Pancreas (tissue), 10 donors: ENCODE measurements around the gene CD24. TPM values are rescaled to one million over a fixed set of nuclear protein-coding genes. Genes with fewer than 3 reads are reported as not detected.

ENCODE experiments used
- ATAC-seq, 4 donors: fragments of 200-7000 bp; cut with Tn5 transposase; one replicate each; pipeline versions ENCODE4 v1.8.0 to v1.9.1; 2020; ENCODE audit warnings: mild to moderate bottlenecking in 4 of 4, moderate library complexity in 4 of 4
- DNase-seq, 6 donors: peaks; one replicate each; pipeline ENCODE4 v3.0.0-alpha.2; 2020
- FAIRE-seq: peaks from 2 replicates; lab custom pipeline; 2012; peaks lifted over from hg19 to GRCh38; lab: Jason Lieb, UNC
- H3K27ac ChIP-seq, 4 donors: fragments of 200-600 bp; sonication (generic); 1 replicate in 3 of 4; 2 replicates in 1 of 4; pipeline versions ENCODE4 v1.5.0 to v1.8.0; 2020
- H3K27me3 ChIP-seq, 4 donors: fragments of 200-600 bp; one replicate each; pipeline ENCODE4 v1.8.0; 2021
- H3K36me3 ChIP-seq, 3 donors: fragments of 200-600 bp; sonication (generic) in 1 of 3; one replicate each; pipeline versions ENCODE4 v1.5.0 to v1.8.0; 2020 to 2021
- H3K4me1 ChIP-seq, 3 donors: fragments of 200-600 bp; one replicate each; pipeline ENCODE4 v1.8.0; 2021
- H3K4me3 ChIP-seq, 4 donors: fragments of 200-600 bp; sonication (generic) in 2 of 4; one replicate each; pipeline versions ENCODE4 v1.5.0 to v1.8.0; 2020 to 2021
- H3K9me3 ChIP-seq, 4 donors: fragments of 200-600 bp; one replicate each; pipeline ENCODE4 v1.8.0; 2021
- WGBS, 2 donors: extraction: QIAGEN DNeasy Blood & Tissue Kit; methylation state at CpG; one replicate each; pipeline ENCODE4 v1.1.7; 2013; 5-methylcytosine and 5-hydroxymethylcytosine counted together
- intact Hi-C, 3 donors: fragments of 100-400 bp; cut with DNase I; formaldehyde crosslinking; loops; one replicate each; pipeline versions ENCODE4 v1.11.1 to v1.14.2; 2022
- polyA plus RNA-seq, 2 donors: library from polyadenylated mRNA; stranded (reverse); fragments of 200-250 nt; gene quantifications; one replicate each; pipeline ENCODE4 v1.2.3, GENCODE V29; 2013
- total RNA-seq, 6 donors: library from RNA; stranded (reverse); fragmentation: NEBNext Ultra II Directional in 4 of 6; extraction: Animal tissue kit (Norgen Biotek cat#: 25700) in 4 of 6; gene quantifications; one replicate each; pipeline versions ENCODE4 v1.2.1 to v1.2.4, GENCODE V29; 2021 to 2023
- TF ChIP-seq, protein P1 (sequence below), 4 donors: fragments of 200-600 bp; sonication (generic) in 3 of 4; IDR thresholded peaks; one replicate each; pipeline versions ENCODE4 v1.5.0 to v1.8.0; 2021; ENCODE audit warnings: antibody characterized with exemption in 4 of 4
- donor health status: healthy with polysubstance abuse.
- donor health status: DM: no; HTN: no; CAD: no; lungs with moderate emphysema.
- donor health status: DM: no; HTN: no; CAD: no.
- donor health status: control.
- donor health status: control.
- donor health status: Bipolar disorder and iron deficiency.
- donor health status: DM: yes; HTN: yes; CAD: no.
- donor health status: DM: no; HTN: no; CAD: no.
- donor health status: DM: no; HTN: no; CAD: no.
- donor health status: DM: yes; HTN: yes; CAD: no.

The CD24 gene
- total and polyA plus RNA-seq, 8 donors = 333 to 874 (median 659) TPM

DNA sequence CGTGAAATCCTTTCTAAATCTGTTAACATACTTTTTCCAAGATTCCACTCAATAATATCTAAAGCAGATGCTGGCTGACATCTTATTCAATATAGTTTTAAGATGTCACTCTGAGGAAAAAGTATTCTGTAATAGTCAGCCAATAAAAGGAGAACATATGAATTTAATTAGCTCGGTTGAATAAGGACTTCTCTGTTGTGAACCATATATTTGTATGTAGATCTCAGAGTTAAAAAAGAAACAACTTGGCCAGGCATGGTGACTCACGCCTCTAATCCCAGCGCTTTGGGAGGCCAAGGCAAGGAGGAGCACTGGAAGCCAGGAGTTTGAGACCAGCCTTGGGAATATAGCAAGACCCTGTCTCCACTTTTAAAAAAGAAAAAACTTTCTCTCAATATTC lies 7.4 kb upstream of the CD24 start:
- DNase-seq (no peak), FAIRE-seq (no peak), ATAC-seq (no peak)
- H3K9me3 ChIP-seq = no peaks in the 10 kb centered on the region
- H3K36me3 ChIP-seq = no peaks in the 10 kb centered on the region
- no peak overlapping the region for H3K4me3 ChIP-seq
- H3K27ac ChIP-seq = no peak overlapping the region
- 75 to 81% methylated on average over 4 of the region's 4 CpGs for WGBS, 2 donors
- no peaks in the 10 kb centered on the region for H3K27me3 ChIP-seq
- H3K4me1 ChIP-seq = peaks cover 2 to 5% (median 3%) of the 10 kb centered on the region in 3 donors
- intact Hi-C loops = no loop called here
- TF ChIP-seq, protein P1, sequence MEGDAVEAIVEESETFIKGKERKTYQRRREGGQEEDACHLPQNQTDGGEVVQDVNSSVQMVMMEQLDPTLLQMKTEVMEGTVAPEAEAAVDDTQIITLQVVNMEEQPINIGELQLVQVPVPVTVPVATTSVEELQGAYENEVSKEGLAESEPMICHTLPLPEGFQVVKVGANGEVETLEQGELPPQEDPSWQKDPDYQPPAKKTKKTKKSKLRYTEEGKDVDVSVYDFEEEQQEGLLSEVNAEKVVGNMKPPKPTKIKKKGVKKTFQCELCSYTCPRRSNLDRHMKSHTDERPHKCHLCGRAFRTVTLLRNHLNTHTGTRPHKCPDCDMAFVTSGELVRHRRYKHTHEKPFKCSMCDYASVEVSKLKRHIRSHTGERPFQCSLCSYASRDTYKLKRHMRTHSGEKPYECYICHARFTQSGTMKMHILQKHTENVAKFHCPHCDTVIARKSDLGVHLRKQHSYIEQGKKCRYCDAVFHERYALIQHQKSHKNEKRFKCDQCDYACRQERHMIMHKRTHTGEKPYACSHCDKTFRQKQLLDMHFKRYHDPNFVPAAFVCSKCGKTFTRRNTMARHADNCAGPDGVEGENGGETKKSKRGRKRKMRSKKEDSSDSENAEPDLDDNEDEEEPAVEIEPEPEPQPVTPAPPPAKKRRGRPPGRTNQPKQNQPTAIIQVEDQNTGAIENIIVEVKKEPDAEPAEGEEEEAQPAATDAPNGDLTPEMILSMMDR (IDR thresholded peaks at IDR 0.05) = no peak

DNA sequence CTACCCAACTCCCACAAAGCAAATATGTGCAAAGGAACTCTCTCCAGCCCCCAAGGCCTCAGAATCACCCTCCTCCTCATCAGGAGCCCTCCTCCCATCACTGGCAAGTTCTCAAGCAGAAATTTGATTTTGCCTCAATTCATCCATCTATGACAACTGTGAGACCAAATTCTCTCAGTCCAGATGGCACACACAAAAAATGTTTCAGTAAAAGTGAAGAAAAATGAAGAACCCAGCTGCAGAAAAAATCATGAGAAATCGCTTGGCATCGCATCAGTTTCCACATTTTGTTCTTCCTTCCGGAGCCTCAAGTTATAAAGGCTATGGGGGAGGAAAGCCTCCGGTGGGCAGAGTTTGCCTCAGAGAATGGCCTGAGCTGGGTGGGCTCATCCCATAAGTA lies 6.4 kb upstream of the CD24 start:
- Histone ChIP-seq H3K4me1 (peaks cover 6 to 15% (median 7%) of the 10 kb centered on the region in 3 donors), H3K27ac (no peak overlapping the region), H3K9me3 (no peaks in the 10 kb centered on the region), H3K4me3 (no peak overlapping the region), H3K36me3 (no peaks in the 10 kb centered on the region), H3K27me3 (no peaks in the 10 kb centered on the region)
- FAIRE-seq (no peak), DNase-seq (no peak), ATAC-seq (no peak)
- WGBS, 2 donors = 85 to 86% methylated on average over 4 of the region's 4 CpGs
- TF ChIP-seq, protein P1 (IDR thresholded peaks at IDR 0.05) = no peak
- intact Hi-C loops = no loop called here

DNA sequence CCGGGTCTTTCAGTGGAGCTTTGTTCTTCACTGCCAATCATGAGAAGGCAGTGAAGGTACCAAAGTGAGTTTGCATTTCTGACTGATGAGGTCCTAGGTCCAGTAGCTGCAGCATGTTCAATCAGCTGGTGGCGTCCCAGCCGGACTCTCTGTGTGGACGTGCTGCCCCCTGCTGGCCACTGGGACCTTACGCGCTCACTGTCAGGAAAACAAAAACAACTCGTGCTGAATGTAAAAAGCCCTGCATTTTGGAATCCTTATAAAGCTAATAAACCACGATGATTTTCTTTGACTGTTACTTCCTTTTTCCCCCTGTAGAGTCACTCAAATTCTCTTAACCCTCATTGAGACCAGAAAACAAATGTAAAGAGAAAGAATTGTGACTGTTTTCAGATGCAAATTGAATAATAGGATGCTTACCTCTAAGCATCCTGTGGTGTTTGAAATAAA lies 4.9 kb upstream of the CD24 start:
- intact Hi-C loops = loop anchor here in 2 of 3 donors (5.0 to 10.0 kb wide), 2 partner anchors 195 to 372 kb away; no protein-coding TSS in a partner anchor
- 0 to 1% methylated on average over 8 of the region's 8 CpGs for WGBS, 2 donors
- FAIRE-seq = no peak

DNA sequence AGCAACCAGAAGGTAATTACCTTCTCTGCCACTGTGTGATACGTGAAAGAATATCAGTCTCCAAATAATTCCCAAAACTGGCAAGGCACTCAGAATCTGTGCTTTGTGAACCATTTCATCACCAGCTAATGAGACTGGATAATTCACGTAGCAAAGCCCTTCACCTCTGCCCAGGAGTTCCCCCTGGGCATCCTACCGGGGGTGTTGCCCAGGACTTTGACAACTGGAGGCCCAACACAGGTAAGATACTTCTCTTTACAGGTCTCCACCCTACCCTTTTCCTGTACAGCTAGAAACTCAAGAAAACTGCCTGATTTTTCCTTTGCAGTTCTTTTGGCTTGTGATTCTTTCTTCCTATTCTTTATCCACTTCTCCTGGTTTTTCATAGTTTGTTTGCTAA lies 2.7 kb upstream of the CD24 start:
- no peak for ATAC-seq
- FAIRE-seq = no peak
- no peak overlapping the region for H3K4me3 ChIP-seq
- no peak for DNase-seq
- 35 to 39% methylated on average over 3 of the region's 3 CpGs for WGBS, 2 donors
- peaks cover 6 to 15% (median 7%) of the 10 kb centered on the region in 3 donors for H3K4me1 ChIP-seq
- no peaks in the 10 kb centered on the region for H3K9me3 ChIP-seq
- no peaks in the 10 kb centered on the region for H3K27me3 ChIP-seq
- TF ChIP-seq, protein P1 (IDR thresholded peaks at IDR 0.05) = no peak
- no peaks in the 10 kb centered on the region for H3K36me3 ChIP-seq
- peak overlapping the region in 2 of 4 donors; percentile 1 to 98 for H3K27ac ChIP-seq
- intact Hi-C loops = loop anchor here in 2 of 3 donors (5.0 to 10.0 kb wide), 2 partner anchors 192 to 370 kb away; no protein-coding TSS in a partner anchor

More for the DNA sequence above, 4.9 kb upstream of the CD24 start:
- peak; percentile 33 to 65 (median 61) for ATAC-seq
- TF ChIP-seq, protein P1 (IDR thresholded peaks at IDR 0.05) = peak; percentile 90 to 98 (median 94)
- H3K4me1 ChIP-seq = peaks cover 6 to 15% (median 7%) of the 10 kb centered on the region in 3 donors
- no peaks in the 10 kb centered on the region for H3K36me3 ChIP-seq
- DNase-seq = peak; percentile 80 to 97 (median 91)
- no peaks in the 10 kb centered on the region for H3K9me3 ChIP-seq
- no peaks in the 10 kb centered on the region for H3K27me3 ChIP-seq
- no peak overlapping the region for H3K27ac ChIP-seq
- H3K4me3 ChIP-seq = no peak overlapping the region

DNA sequence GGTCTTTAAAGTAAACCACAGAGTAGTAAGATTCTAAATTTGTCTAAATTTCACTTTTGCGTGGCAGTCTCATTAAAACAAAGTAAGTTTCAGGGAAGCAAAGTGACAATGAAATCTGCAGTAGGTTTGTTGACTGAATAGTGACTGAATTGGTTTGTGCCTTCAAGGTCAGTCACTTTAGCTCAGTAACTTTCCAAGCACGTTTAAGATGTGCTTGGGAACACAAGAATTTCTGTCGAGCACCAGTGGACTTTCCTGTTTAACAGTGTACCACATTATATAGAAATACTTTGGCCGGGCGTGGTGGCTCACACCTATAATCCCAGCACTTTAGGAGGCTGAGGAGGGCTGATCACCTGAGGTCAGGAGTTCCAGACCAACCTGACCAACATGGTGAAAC lies 1.7 kb upstream of the CD24 start:
- FAIRE-seq = no peak
- Histone ChIP-seq H3K36me3 (no peaks in the 10 kb centered on the region), H3K9me3 (no peaks in the 10 kb centered on the region), H3K27me3 (no peaks in the 10 kb centered on the region), H3K4me1 (peaks cover 6 to 15% (median 7%) of the 10 kb centered on the region in 3 donors), H3K4me3 (peak overlapping the region in 2 of 4 donors; percentile 70 to 86), H3K27ac (peak overlapping the region; percentile 98 to 99 (median 98))
- WGBS, 2 donors = 50% methylated on average over 5 of the region's 5 CpGs
- no peak for DNase-seq
- intact Hi-C loops = loop anchor here in 2 of 3 donors (5.0 to 10.0 kb wide), 2 partner anchors 191 to 369 kb away; no protein-coding TSS in a partner anchor
- TF ChIP-seq, protein P1 (IDR thresholded peaks at IDR 0.05) = no peak
- no peak for ATAC-seq
